GM10847 (cell line): ENCODE data around the gene HORMAD2.

Experiments
- POLR2A ChIP-seq: IDR thresholded peaks from 2 replicates; pipeline ENCODE4 v1.6.1; 2011; ENCODE audit not compliant: insufficient read length; ENCODE audit errors: extremely low read depth

HORMAD2 gene

GRCh38 chr22:30046716-30047363, 33.4 kb upstream of the HORMAD2 start:
- no peak for TF ChIP-seq POLR2A

- no peak for TF ChIP-seq POLR2A
These were observed 32.9 kb upstream of the HORMAD2 start for GRCh38 chr22:30047364-30047738.

- no peak for TF ChIP-seq POLR2A
These were observed 31.6 kb upstream of the HORMAD2 start for GRCh38 chr22:30048681-30049080.

GRCh38 chr22:30054067-30054763, 26.0 kb upstream of the HORMAD2 start:
- TF ChIP-seq POLR2A = no peak

- no peak for TF ChIP-seq POLR2A
These were observed 25.5 kb upstream of the HORMAD2 start for GRCh38 chr22:30054764-30055069.

- no peak for TF ChIP-seq POLR2A
These were observed 24.2 kb upstream of the HORMAD2 start for GRCh38 chr22:30056015-30056414.

- TF ChIP-seq POLR2A = no peak
These were observed 22.9 kb upstream of the HORMAD2 start for GRCh38 chr22:30057375-30057774.

GRCh38 chr22:30062259-30062658, 18.0 kb upstream of the HORMAD2 start:
- TF ChIP-seq POLR2A = no peak

- no peak for TF ChIP-seq POLR2A
These were observed 17.3 kb upstream of the HORMAD2 start for GRCh38 chr22:30062950-30063349.

GRCh38 chr22:30064172-30064571, 16.1 kb upstream of the HORMAD2 start:
- no peak for TF ChIP-seq POLR2A

GRCh38 chr22:30073743-30074142, 6.5 kb upstream of the HORMAD2 start:
- TF ChIP-seq POLR2A = no peak

- TF ChIP-seq POLR2A = no peak
These were observed 6.1 kb upstream of the HORMAD2 start for GRCh38 chr22:30074147-30074546.

- no peak for TF ChIP-seq POLR2A
These were observed 5.3 kb upstream of the HORMAD2 start for GRCh38 chr22:30074994-30075393.

GRCh38 chr22:30077279-30077880, 2.9 kb upstream of the HORMAD2 start:
- no peak for TF ChIP-seq POLR2A

- TF ChIP-seq POLR2A = no peak
These were observed 1.6 kb upstream of the HORMAD2 start for GRCh38 chr22:30078320-30079311.
